CD14-positive monocyte (primary cell): ENCODE data around the gene NLE1. TPM values are rescaled to one million over a fixed set of nuclear protein-coding genes. Genes with fewer than 3 reads are reported as not detected.
"Not testable (repeated sequence)": the region's sequence is repeated elsewhere in the genome, so short reads cannot be mapped to it uniquely, and the experiment has no call there.

Experiments used
- DNase-seq, 3 donors: peaks; one replicate each; pipeline ENCODE4 v3.0.0-alpha.2; 2011 to 2022
- H2AFZ ChIP-seq: 2 replicates; pipeline ENCODE4 v1.6.0; 2012; ENCODE audit warnings: mild to moderate bottlenecking, low read depth, low read length, inconsistent platforms; ENCODE audit not compliant: insufficient read depth, poor library complexity, severe bottlenecking
- H3K27ac ChIP-seq, 2 donors: 1 replicate in 1 of 2; 2 replicates in 1 of 2; pipeline ENCODE4 v1.5.1; 2012 to 2013; ENCODE audit warnings: low read length in 2 of 2, control low read depth in 1 of 2, inconsistent platforms in 1 of 2, low read depth in 1 of 2, mild to moderate bottlenecking in 1 of 2
- H3K27me3 ChIP-seq, 2 donors: one replicate each; pipeline versions ENCODE4 v1.6.0 to v1.6.1; 2011 to 2013; ENCODE audit warnings: low read length in 2 of 2; ENCODE audit not compliant: control insufficient read depth in 2 of 2, insufficient read depth in 2 of 2
- H3K36me3 ChIP-seq, 2 donors: replicated peaks in 1 of 2; 1 replicate in 1 of 2; 2 replicates in 1 of 2; pipeline versions ENCODE4 v1.5.1 to v1.6.1; 2012 to 2013; ENCODE audit warnings: low read length in 2 of 2, control low read depth in 1 of 2, inconsistent platforms in 1 of 2, mild to moderate bottlenecking in 1 of 2; ENCODE audit not compliant: insufficient read depth in 2 of 2, control insufficient read depth in 1 of 2
- H3K4me1 ChIP-seq, 2 donors: 1 replicate in 1 of 2; 2 replicates in 1 of 2; pipeline versions ENCODE4 v1.5.1 to v1.6.1; 2012 to 2013; ENCODE audit warnings: low read length in 2 of 2, control low read depth in 1 of 2, inconsistent platforms in 1 of 2, mild to moderate bottlenecking in 1 of 2, moderate library complexity in 1 of 2; ENCODE audit not compliant: insufficient read depth in 2 of 2, control insufficient read depth in 1 of 2
- H3K4me2 ChIP-seq: replicated peaks from 2 replicates; pipeline ENCODE3; 2012; ENCODE audit warnings: low read length, moderate library complexity, mild to moderate bottlenecking; ENCODE audit not compliant: poor library complexity, severe bottlenecking; ENCODE audit errors: extremely low read depth
- H3K4me3 ChIP-seq, 3 experiments: fragments of 200-600 bp in 1 of 3; sonication (generic) in 1 of 3; replicated peaks in 1 of 3; 1 replicate in 2 of 3; 2 replicates in 1 of 3; pipeline ENCODE4 v1.5.1; 2011 to 2013; ENCODE audit warnings: low read length in 3 of 3, mild to moderate bottlenecking in 3 of 3, control low read depth in 2 of 3, low read depth in 2 of 3, inconsistent platforms in 1 of 3, moderate library complexity in 1 of 3
- H3K79me2 ChIP-seq: 2 replicates; pipeline ENCODE4 v1.6.0; 2012; ENCODE audit warnings: mild to moderate bottlenecking, control low read depth, inconsistent platforms, low read length, moderate library complexity; ENCODE audit not compliant: insufficient read depth
- H3K9ac ChIP-seq: 2 replicates; pipeline ENCODE4 v1.6.0; 2017; ENCODE audit warnings: low read length, mild to moderate bottlenecking; ENCODE audit not compliant: insufficient read depth, poor library complexity, severe bottlenecking
- H3K9me3 ChIP-seq, 2 donors: replicated peaks in 1 of 2; 1 replicate in 1 of 2; 2 replicates in 1 of 2; pipeline versions ENCODE4 v1.5.1 to v1.6.1; 2012 to 2013; ENCODE audit warnings: low read length in 2 of 2, control low read depth in 1 of 2; ENCODE audit not compliant: control insufficient read depth in 1 of 2, insufficient read depth in 1 of 2
- H4K20me1 ChIP-seq: 2 replicates; pipeline ENCODE4 v1.6.0; 2012; ENCODE audit warnings: mild to moderate bottlenecking, low read length, control low read depth, moderate library complexity; ENCODE audit not compliant: insufficient read depth
- H3K27ac Mint-ChIP-seq, 7 donors: one replicate each; pipeline ENCODE4 v1.8.0; 2020; ENCODE audit warnings: mild to moderate bottlenecking in 7 of 7, mixed read lengths in 7 of 7, moderate library complexity in 6 of 7, inconsistent platforms in 2 of 7
- H3K27me3 Mint-ChIP-seq, 3 donors: one replicate each; pipeline ENCODE4 v1.8.0; 2021 to 2022; ENCODE audit warnings: low read depth in 3 of 3, mild to moderate bottlenecking in 3 of 3, mixed read lengths in 3 of 3, moderate library complexity in 3 of 3, inconsistent platforms in 1 of 3
- H3K36me3 Mint-ChIP-seq, 2 donors: one replicate each; pipeline ENCODE4 v1.8.0; 2020; ENCODE audit warnings: mixed read lengths in 2 of 2, inconsistent platforms in 1 of 2, mild to moderate bottlenecking in 1 of 2
- H3K4me1 Mint-ChIP-seq: one replicate; pipeline ENCODE4 v1.8.0; 2020; ENCODE audit warnings: mild to moderate bottlenecking, mixed read lengths
- H3K4me3 Mint-ChIP-seq, 2 donors: one replicate each; pipeline ENCODE4 v1.8.0; 2020; ENCODE audit warnings: mild to moderate bottlenecking in 2 of 2, mixed read lengths in 2 of 2, moderate library complexity in 1 of 2
- H3K9me3 Mint-ChIP-seq, 7 donors: one replicate each; pipeline ENCODE4 v1.8.0; 2020 to 2022; ENCODE audit warnings: mixed read lengths in 7 of 7, mild to moderate bottlenecking in 6 of 7, moderate library complexity in 6 of 7, inconsistent platforms in 2 of 7
- CTCF ChIP-seq: fragments of 200-600 bp; IDR thresholded peaks from one replicate; pipeline ENCODE4 v1.8.0; 2022; ENCODE audit warnings: antibody characterized with exemption, mild to moderate bottlenecking
- WGBS: methylation state at CpG from one replicate; pipeline ENCODE4 v1.1.5; 2013; ENCODE audit warnings: missing lambda C conversion rate; ENCODE audit not compliant: insufficient coverage; 5-methylcytosine and 5-hydroxymethylcytosine counted together
- intact Hi-C, 2 donors: fragments of 100-400 bp; cut with micrococcal nuclease; formaldehyde crosslinking; loops; one replicate each; pipeline versions ENCODE4 v1.15.0 to v1.15.1; 2023
- polyA plus RNA-seq, 3 donors: library from polyadenylated mRNA; depleted of rRNA in 1 of 3; unstranded in 2 of 3; stranded (reverse) in 1 of 3; fragments of 300-500 nt in 2 of 3; fragments of >200 nt in 1 of 3; fragmentation: Illumina TruSeq in 2 of 3; gene quantifications; 1 replicate in 2 of 3; 2 replicates in 1 of 3; pipeline ENCODE4 v1.2.3, GENCODE V29; 2012 to 2021

The NLE1 gene
- polyA plus RNA-seq, 3 donors, result 1.6 to 3.6 (median 2.2) TPM

- H3K36me3 Mint-ChIP-seq, result no peaks in the 10 kb centered on the region
- Histone ChIP-seq H3K27me3 (no peaks in the 10 kb centered on the region), H2AFZ (no peak overlapping the region), H3K36me3 (no peaks in the 10 kb centered on the region), H3K9me3 (no peaks in the 10 kb centered on the region), H3K27ac (no peak overlapping the region), H3K4me2 (no peak overlapping the region), H3K9ac (no peak overlapping the region), H3K79me2 (no peaks in the 10 kb centered on the region), H3K4me3 (no peak overlapping the region), H4K20me1 (no peaks in the 10 kb centered on the region), H3K4me1 (no peaks in the 10 kb centered on the region)
- peaks cover 0 to 3% (median 0%) of the 10 kb centered on the region in 7 donors for H3K9me3 Mint-ChIP-seq
- 96% methylated on average over 6 of the region's 13 CpGs for WGBS
- no peak overlapping the region for H3K27ac Mint-ChIP-seq
- H3K27me3 Mint-ChIP-seq, result peaks cover 5 to 10% (median 9%) of the 10 kb centered on the region in 3 donors
- intact Hi-C loops, result no loop called here
- H3K4me1 Mint-ChIP-seq, result no peaks in the 10 kb centered on the region
- DNase-seq, result no peak
- peak overlapping the region in 1 of 2 donors; percentile 39 for H3K4me3 Mint-ChIP-seq
- no peak for TF ChIP-seq CTCF
These were observed 10.5 kb upstream of the NLE1 start for GRCh38 chr17:35152421-35153140.

- H3K27ac ChIP-seq, H3K4me3 ChIP-seq, H3K4me1 Mint-ChIP-seq, DNase-seq, H3K9me3 ChIP-seq, H3K27me3 ChIP-seq, H3K4me2 ChIP-seq, intact Hi-C loops, H3K4me1 ChIP-seq, H3K9ac ChIP-seq, H3K79me2 ChIP-seq, H4K20me1 ChIP-seq, H3K36me3 ChIP-seq, H3K9me3 Mint-ChIP-seq, H3K36me3 Mint-ChIP-seq, H2AFZ ChIP-seq, H3K4me3 Mint-ChIP-seq: not testable (repeated sequence)
- 97% methylated on average over 28 of the region's 29 CpGs for WGBS
- H3K27me3 Mint-ChIP-seq, result peaks cover 5 to 11% (median 9%) of the 10 kb centered on the region in 3 donors
- peak overlapping the region in 1 of 7 donors; percentile 16 for H3K27ac Mint-ChIP-seq
These were observed 9.0 kb upstream of the NLE1 start for GRCh38 chr17:35151080-35151479.
